Fibroblast of skin of right quadriceps (primary cell): ENCODE measurements around the gene STUB1.

Source experiments
- DNase-seq: peaks from one replicate; pipeline ENCODE4 v3.0.0-alpha.2; 2013

STUB1 gene

DNA sequence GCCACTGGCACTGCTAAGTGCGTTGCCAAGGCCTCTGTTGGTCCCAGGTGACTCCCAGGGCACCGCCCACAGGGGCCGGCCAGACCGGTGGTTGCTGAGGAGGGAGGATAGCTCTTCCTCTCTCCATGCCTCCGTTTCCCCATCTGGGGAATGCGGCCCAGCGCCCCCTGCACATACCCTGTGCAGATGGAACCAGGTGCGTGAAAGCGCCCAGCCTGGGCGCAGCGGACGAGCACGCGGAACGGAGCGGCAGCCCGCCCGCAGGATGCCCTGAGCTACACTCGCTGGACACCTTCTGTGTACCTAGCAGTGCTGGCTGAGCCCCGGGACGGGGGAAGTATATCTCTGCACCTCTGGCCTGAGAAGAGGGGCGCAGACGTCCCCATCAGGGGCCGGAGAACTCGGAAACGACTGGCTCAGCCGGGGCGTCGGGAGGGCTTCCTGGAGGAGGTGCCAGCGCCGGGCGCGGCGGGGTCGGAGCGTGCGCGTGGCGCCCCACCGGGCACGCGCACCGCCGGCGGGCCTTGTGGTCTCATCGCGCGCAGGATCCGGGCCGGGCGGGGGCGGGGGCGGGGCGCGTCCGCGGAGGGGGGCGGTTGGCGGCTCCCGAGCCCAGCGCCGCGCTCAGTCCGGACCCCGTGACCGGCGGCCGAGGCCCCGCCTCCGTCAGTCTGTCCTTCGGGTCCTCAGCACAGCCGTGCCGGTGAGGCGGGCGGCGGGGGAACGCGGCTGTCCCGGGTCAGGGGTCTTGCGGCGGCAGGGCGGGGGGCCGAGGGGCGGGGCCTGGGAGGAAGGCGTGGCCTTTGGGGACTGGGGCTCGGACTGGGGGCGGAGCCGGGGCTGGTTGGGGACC is 46.5 kb downstream of the STUB1 start, which contains the start of the genes CCDC78 and HAGHL:
Gene CCDC78, minus strand, starts transcription at position 6 of the 853 bp plus-strand sequence. CDS start 76 bp downstream, outside the sequence.
Gene HAGHL, plus strand, starts transcription at position 669 of the 853 bp plus-strand sequence. CDS start 404 bp downstream, outside the sequence.
- no peak for DNase-seq

GRCh38 chr16:727291-727977 is 47.2 kb downstream of the STUB1 start:
- DNase-seq, result no peak

GRCh38 chr16:728131-728889 is 48.1 kb downstream of the STUB1 start:
- DNase-seq, result peak; percentile 66

- DNase-seq, result no peak
Measured at GRCh38 chr16:728890-729744, 48.9 kb downstream of the STUB1 start.

- no peak for DNase-seq
Measured at GRCh38 chr16:729768-730665, 49.8 kb downstream of the STUB1 start.

DNA sequence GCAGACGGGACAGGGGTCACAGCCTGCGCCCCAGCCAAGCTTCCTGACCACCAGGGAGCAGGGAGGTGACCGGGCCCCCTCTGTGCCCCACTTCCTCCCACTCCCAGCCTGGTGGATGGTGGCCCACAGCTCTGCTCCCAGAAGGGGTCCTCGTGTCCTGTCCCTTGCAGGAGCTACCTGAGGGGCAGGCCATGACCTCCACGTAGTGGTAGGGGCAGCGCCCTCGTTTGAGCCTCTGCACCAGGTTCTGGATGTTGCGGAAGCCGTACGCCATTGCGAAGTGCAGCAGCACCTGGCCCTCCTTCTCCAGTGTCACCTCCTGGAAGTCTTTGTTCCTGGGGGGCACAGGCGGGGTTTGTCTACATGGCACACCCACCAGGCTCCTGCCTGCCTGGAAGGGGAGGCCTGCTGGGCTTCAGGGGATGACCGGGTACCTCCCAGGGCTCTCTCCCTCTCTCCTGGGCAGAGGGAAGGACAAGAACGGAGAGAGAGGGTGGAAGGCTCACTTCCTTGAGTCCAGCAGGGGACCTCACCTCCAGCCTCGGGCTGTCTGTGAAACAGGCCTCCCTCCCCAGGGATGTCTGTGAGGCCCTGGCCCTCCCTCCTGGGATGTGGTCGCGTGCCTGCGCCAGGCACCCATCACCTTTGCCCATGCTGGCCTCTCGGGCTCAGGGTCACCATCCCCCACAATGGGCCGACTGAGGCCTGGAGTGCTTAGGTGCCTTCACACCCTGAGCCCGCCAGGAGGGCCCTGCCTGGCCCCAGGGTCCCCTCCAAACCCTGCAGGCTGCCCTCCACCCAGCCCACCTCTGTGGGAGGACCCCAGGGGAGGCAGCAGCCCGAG is 50.7 kb downstream of the STUB1 start:
- DNase-seq, result no peak

DNA sequence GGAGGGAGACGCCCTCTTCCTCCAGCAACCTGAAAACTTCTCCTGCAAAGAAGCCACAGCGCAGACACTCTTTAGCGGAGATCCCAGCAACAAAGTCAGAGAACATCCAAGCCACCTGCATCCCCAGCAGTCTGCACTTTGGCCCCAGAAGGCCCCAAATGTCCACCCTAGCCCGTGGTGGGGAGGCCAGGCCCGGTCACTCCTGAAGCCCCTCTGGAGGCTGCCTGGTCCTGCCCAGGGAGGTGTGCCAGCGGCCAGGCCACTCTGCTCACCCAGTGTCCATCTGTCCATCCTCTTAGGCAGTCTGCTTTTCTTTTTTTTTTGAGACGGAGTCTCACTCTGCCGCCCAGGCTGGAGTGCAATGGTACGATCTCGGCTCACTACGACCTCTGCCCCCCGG is 52.1 kb downstream of the STUB1 start:
- no peak for DNase-seq
